Adrenal gland (tissue), 5 donors: ENCODE measurements around the gene NIPBL.

Experiments
- CTCF ChIP-seq, 6 experiments: fragments of 450-650 bp in 4 of 6; fragments of 200-600 bp in 2 of 6; sonication (generic) in 1 of 6; IDR thresholded peaks; 1 replicate in 5 of 6; 2 replicates in 1 of 6; pipeline versions ENCODE4 v1.5.1 to v1.8.0; 2016 to 2021; ENCODE audit warnings: antibody characterized with exemption in 6 of 6, mild to moderate bottlenecking in 2 of 6, moderate library complexity in 1 of 6
- POLR2A ChIP-seq, 2 donors: fragments of 450-650 bp; IDR thresholded peaks; one replicate each; pipeline ENCODE4 v1.6.1; 2017; ENCODE audit warnings: antibody characterized with exemption in 2 of 2, mild to moderate bottlenecking in 2 of 2, moderate library complexity in 1 of 2
- donor health status: DM: no; HTN: no; CAD: no.

GRCh38 chr5:36897616-36898015 is 21.0 kb downstream of the NIPBL start:
- TF ChIP-seq POLR2A (IDR thresholded peaks at IDR 0.05), result no peak
- TF ChIP-seq CTCF (IDR thresholded peaks at IDR 0.05), result no peak
